K562 (cell line): ENCODE measurements around the gene RPL10A. TPM values are rescaled to one million over a fixed set of nuclear protein-coding genes. Genes with fewer than 3 reads are reported as not detected.

ENCODE experiments used
- ATAC-seq: fragments of 200-7000 bp; cut with Tn5 transposase; 3 replicates; pipeline ENCODE4 v1.9.1; 2020; ENCODE audit warnings: moderate library complexity
- BruUV-seq: library from RNA; stranded (reverse); fragments of 400-500 nt; replicated peaks from 2 replicates; lab custom pipeline; 2021; lab: Mats Ljungman, UMichigan
- CTCF ChIA-PET: fragments of 300-600 bp; formaldehyde crosslinking; extraction: SDS; loops from one replicate; lab custom pipeline; 2021; ENCODE audit warnings: low intra/inter-chr PET ratio; lab: Yijun Ruan, JAX
- POLR2A ChIA-PET: fragments of 300-600, 350-650 bp; sonication (Branson Sonifier 250); formaldehyde crosslinking; extraction: SDS; loops from one replicate; lab custom pipeline; 2021; ENCODE audit warnings: antibody characterized with exemption, inconsistent platforms; lab: Yijun Ruan, JAX
- DNase-seq, 4 experiments: peaks; one replicate each; pipeline versions ENCODE4 v3.0.0 to v3.0.0-alpha.2; 2011 to 2018; ENCODE audit warnings: low spot score in 3 of 4, mixed read lengths in 3 of 4; ENCODE audit errors: extremely low read depth in 1 of 4
- FAIRE-seq: peaks from 2 replicates; lab custom pipeline; 2011; peaks lifted over from hg19 to GRCh38; lab: Jason Lieb, UNC
- H2AFZ ChIP-seq: 2 replicates; pipeline ENCODE4 v1.6.0; 2011; ENCODE audit warnings: low read depth, low read length, control low read depth, inconsistent platforms
- H3K27ac ChIP-seq: fragments of 200-600 bp; 3 replicates; pipeline ENCODE4 v1.8.0; 2011; ENCODE audit warnings: low read depth, mild to moderate bottlenecking, control low read depth, inconsistent platforms, low read length, moderate library complexity, mixed read lengths; ENCODE audit errors: extremely low read depth
- H3K27me3 ChIP-seq, 2 experiments: fragments of 300-600 bp in 1 of 2; 2 replicates in 1 of 2; 3 replicates in 1 of 2; pipeline versions ENCODE4 v1.6.0 to v1.8.0; 2011; ENCODE audit warnings: inconsistent platforms in 2 of 2, low read length in 2 of 2, mild to moderate bottlenecking in 1 of 2, mixed read lengths in 1 of 2, moderate library complexity in 1 of 2; ENCODE audit not compliant: control insufficient read depth in 2 of 2, insufficient read depth in 2 of 2
- H3K36me3 ChIP-seq: fragments of 300-600 bp; 3 replicates; pipeline ENCODE4 v1.8.0; 2011; ENCODE audit warnings: mild to moderate bottlenecking, low read length, inconsistent platforms; ENCODE audit not compliant: control insufficient read depth, insufficient read depth
- H3K4me1 ChIP-seq, 2 experiments: fragments of 200-600 bp in 1 of 2; replicated peaks in 1 of 2; 2 replicates in 1 of 2; 3 replicates in 1 of 2; pipeline versions ENCODE4 v1.5.1 to v1.8.0; 2011; ENCODE audit warnings: inconsistent platforms in 2 of 2, low read length in 2 of 2, mild to moderate bottlenecking in 1 of 2, mixed read lengths in 1 of 2, moderate library complexity in 1 of 2; ENCODE audit not compliant: control insufficient read depth in 2 of 2, insufficient read depth in 2 of 2
- H3K4me2 ChIP-seq: 2 replicates; pipeline ENCODE4 v1.6.1; 2011; ENCODE audit warnings: low read length, control low read depth, inconsistent platforms, mixed read lengths; ENCODE audit not compliant: insufficient read depth
- H3K4me3 ChIP-seq: fragments of 200-600 bp; sonication (generic), shearing (Covaris generic); 2 replicates; pipeline ENCODE4 v1.5.1; 2016; ENCODE audit warnings: control low read depth, inconsistent platforms
- H3K79me2 ChIP-seq: fragments of 200-600 bp; 3 replicates; pipeline ENCODE4 v1.8.0; 2011; ENCODE audit warnings: low read length, inconsistent platforms; ENCODE audit not compliant: control insufficient read depth, insufficient read depth
- H3K9ac ChIP-seq, 2 experiments: 2 replicates each; pipeline versions ENCODE4 v1.6.0 to v1.6.1; 2011; ENCODE audit warnings: low read depth in 2 of 2, low read length in 2 of 2, control low read depth in 1 of 2, inconsistent platforms in 1 of 2, mild to moderate bottlenecking in 1 of 2, mixed read lengths in 1 of 2; ENCODE audit not compliant: insufficient read depth in 1 of 2
- H3K9me1 ChIP-seq: one replicate; pipeline ENCODE4 v1.6.0; 2011; ENCODE audit warnings: inconsistent platforms, mild to moderate bottlenecking, low read length, moderate library complexity; ENCODE audit not compliant: control insufficient read depth, insufficient read depth
- H3K9me3 ChIP-seq: replicated peaks from 2 replicates; pipeline ENCODE4 v1.5.1; 2011; ENCODE audit warnings: low read depth, low read length, inconsistent platforms; ENCODE audit not compliant: control insufficient read depth, insufficient read depth
- H4K20me1 ChIP-seq: replicated peaks from 2 replicates; pipeline ENCODE4 v1.6.1; 2011; ENCODE audit warnings: low read length, inconsistent platforms, mixed read lengths; ENCODE audit not compliant: control insufficient read depth, insufficient read depth
- ATF3 ChIP-seq, 2 experiments: fragments of 450-650 bp in 1 of 2; sonication (generic) in 1 of 2; formaldehyde crosslinking in 1 of 2; IDR thresholded peaks in 1 of 2; conservative IDR thresholded peaks in 1 of 2; 2 replicates each; pipeline versions ENCODE4 v1.6.1 to v1.8.1; 2016 to 2023; ENCODE audit warnings: mild to moderate bottlenecking in 2 of 2, moderate library complexity in 2 of 2, inconsistent platforms in 1 of 2, missing genetic modification reagents in 1 of 2
- CHD1 ChIP-seq: fragments of 200-600 bp; sonication (generic); IDR thresholded peaks from one replicate; pipeline ENCODE4 v1.6.1; 2012; ENCODE audit warnings: mild to moderate bottlenecking, moderate library complexity, low read length, inconsistent platforms
- ETV5 ChIP-seq: sonication (generic); formaldehyde crosslinking; IDR thresholded peaks from 2 replicates; pipeline ENCODE4 v1.4.0; 2020; ENCODE audit warnings: low read depth, mild to moderate bottlenecking, missing genetic modification reagents
- HNRNPK ChIP-seq: fragments of 200-400 bp; formaldehyde crosslinking; IDR thresholded peaks from one replicate; pipeline ENCODE4 v1.6.1; 2018; ENCODE audit warnings: mild to moderate bottlenecking, low read depth, low read length; ENCODE audit not compliant: poor library complexity, severe bottlenecking
- SREBF2 ChIP-seq: sonication (generic); formaldehyde crosslinking; IDR thresholded peaks from 2 replicates; pipeline ENCODE4 v1.4.0; 2020; ENCODE audit warnings: mild to moderate bottlenecking, missing genetic modification reagents
- ZBED1 ChIP-seq: IDR thresholded peaks from 2 replicates; pipeline ENCODE4 v1.6.1; 2014
- WGBS: fragments of 100-300 bp; shearing (Covaris generic); methylation state at CpG from one replicate; pipeline ENCODE4 v1.1.6; 2016; ENCODE audit warnings: low coverage, mixed read lengths; ENCODE audit not compliant: insufficient coverage; ENCODE audit errors: missing lambda C conversion rate; 5-methylcytosine and 5-hydroxymethylcytosine counted together
- in situ Hi-C: fragments of 300-500 bp; cut with MboI; formaldehyde crosslinking; loops from 4 replicates; pipeline ENCODE4 v1.15.0; 2018; ENCODE audit warnings: inconsistent platforms, mixed read lengths
- intact Hi-C: fragments of 100-400 bp; cut with micrococcal nuclease; formaldehyde crosslinking; loops from 2 replicates; pipeline ENCODE4 v1.14.2; 2022
- polyA plus RNA-seq, 8 experiments: library from polyadenylated mRNA; depleted of rRNA in 4 of 8; stranded (reverse) in 5 of 8; unstranded in 3 of 8; fragments of >200 nt; fragmentation: Nextera tagmentation in 2 of 8; fragmentation: Illumina TruSeq in 1 of 8; extraction: Ambion mirVana in 2 of 8; extraction: Trizol in 1 of 8; gene quantifications; 2 replicates each; pipeline versions ENCODE4 v1.2.1 to v1.2.3, GENCODE V29; 2011 to 2014; ENCODE audit warnings: inconsistent platforms in 1 of 8, missing spikeins in 1 of 8
- total RNA-seq, 7 experiments: library from RNA; depleted of rRNA in 6 of 7; stranded (reverse); fragments of >200 nt in 6 of 7; fragmentation: Illumina TruSeq in 2 of 7; extraction: Trizol in 2 of 7; gene quantifications; 2 replicates each; pipeline versions ENCODE4 v1.2.1 to v1.2.3, GENCODE V29; 2011 to 2021; ENCODE audit warnings: low replicate concordance in 1 of 7

RPL10A gene
- total and polyA plus RNA-seq, 9 of the 15 experiments (the other 6 are each of a cell fraction or from before 2014, with no cell fraction given) = 1,589 to 3,237 (median 2,116) TPM

- in situ Hi-C loops (no loop called here), intact Hi-C loops (no loop called here)
- no peak overlapping the region; a peak in 1 of 4 replicates for H3K9ac ChIP-seq
- no peak overlapping the region for H3K4me2 ChIP-seq
- no peaks in the 10 kb centered on the region for H3K79me2 ChIP-seq
- no peaks in the 10 kb centered on the region for H3K9me1 ChIP-seq
- no TSS peak for BruUV-seq
- peaks cover 7% of the 10 kb centered on the region; the same call in 1 of the 2 replicates for H4K20me1 ChIP-seq
- H3K9me3 ChIP-seq = no peaks in the 10 kb centered on the region
- CTCF ChIA-PET = no interaction called here
- no peak overlapping the region for H3K27ac ChIP-seq
- TF ChIP-seq SREBF2 (CRISPR knock-in tag) (no peak), HNRNPK (no peak), CHD1 (no peak)
- TF ChIP-seq, all 486 proteins: peak for 0
- 7% methylated on average over 5 of the region's 5 CpGs for WGBS
- H3K27me3 ChIP-seq = peaks cover 45 to 71% of the 10 kb centered on the region in 2 experiments
- H3K4me1 ChIP-seq = peaks cover 0 to 13% of the 10 kb centered on the region in 2 experiments; a peak in 2 of 5 replicates
- POLR2A ChIA-PET = interaction anchor here (1.7 to 3.5 kb wide), 2 partner anchors 12 to 35 kb away, joined by 4 to 20 read pairs; partner anchors contain the start of gene TEAD3
- H2AFZ ChIP-seq = no peak overlapping the region
- no peak for FAIRE-seq
- ATAC-seq = no peak
- H3K36me3 ChIP-seq = no peaks in the 10 kb centered on the region
- no peak overlapping the region for H3K4me3 ChIP-seq
- peak in 1 of 4 experiments; percentile 19 for DNase-seq
Measured at GRCh38 chr6:35508542-35508941, 40.3 kb downstream of the RPL10A start.

- 11% methylated on average over 7 of the region's 7 CpGs for WGBS
- TF ChIP-seq ZBED1 (no peak), ETV5 (CRISPR knock-in tag) (no peak), ATF3 (IDR thresholded peaks at IDR 0.05) (no peak), ATF3 (CRISPR knock-in tag; conservative IDR thresholded peaks at IDR 0.05) (no peak)
- TF ChIP-seq, all 486 proteins: peak for 0
- Histone ChIP-seq H3K9me3 (no peaks in the 10 kb centered on the region), H3K9ac (0 out of 4 replicates have a peak overlapping the region, but pooled peaks of 1 of the 2 experiments have one; percentile 8), H3K4me1 (peaks cover 0 to 7% of the 10 kb centered on the region in 2 experiments; a peak in 1 of 5 replicates), H4K20me1 (peaks cover 7% of the 10 kb centered on the region; the same call in 1 of the 2 replicates), H3K79me2 (no peaks in the 10 kb centered on the region), H3K27ac (no peak overlapping the region), H3K4me3 (no peak overlapping the region), H3K4me2 (no peak overlapping the region), H3K9me1 (no peaks in the 10 kb centered on the region), H3K36me3 (no peaks in the 10 kb centered on the region), H2AFZ (no peak overlapping the region), H3K27me3 (peaks cover 38 to 58% of the 10 kb centered on the region in 2 experiments)
- no TSS peak for BruUV-seq
- in situ Hi-C loops = no loop called here
- DNase-seq = no peak
- no peak for FAIRE-seq
- ChIA-PET CTCF (no interaction called here), POLR2A (interaction anchor here (0.5 to 1.0 kb wide), 3 partner anchors 10 to 241 kb away, joined by 3 to 5 read pairs (median 4); no protein-coding TSS in a partner anchor)
- ATAC-seq = no peak
- intact Hi-C loops = no loop called here
Measured at GRCh38 chr6:35510916-35511561, 42.8 kb downstream of the RPL10A start.
